ENCODE measurements around the gene PRSS22. TPM values are rescaled to one million over a fixed set of nuclear protein-coding genes. Genes with fewer than 3 reads are reported as not detected.

Gene PRSS22
- total RNA-seq, 1 experiment from 2014 or later, result 141 TPM

GRCh38 chr16:2835638-2836493, 22.1 kb downstream of the PRSS22 start:
- CTCF ChIA-PET, result interaction anchor here (0.7 to 1.1 kb wide), 3 partner anchors 22 to 60 kb away, joined by 3 read pairs; partner anchors contain the start of gene PRSS22
- peak; percentile 95 for DNase-seq
- peaks cover 51% of the 10 kb centered on the region for H3K4me1 Mint-ChIP-seq (ENCODE audit: low read depth, unreplicated experiment)
- no peaks in the 10 kb centered on the region for H3K27me3 Mint-ChIP-seq (ENCODE audit: unreplicated experiment)
- TSS peak; percentile 57 for BruUV-seq (replicated peaks)
- intact Hi-C loops (cut with micrococcal nuclease; ENCODE audit: unreplicated experiment), result loop anchor here (5.0 kb wide), 1 partner anchor 59 kb away; the partner anchor contains the start of gene ELOB
- H3K27ac Mint-ChIP-seq (ENCODE audit: unreplicated experiment), result peak overlapping the region; percentile 94
- peak; percentile 30 for TF ChIP-seq CTCF (IDR thresholded peaks at IDR 0.05; ENCODE audit: unreplicated experiment)
- H3K4me3 Mint-ChIP-seq (ENCODE audit: low read depth, unreplicated experiment), result peak overlapping the region; percentile 52
- H3K9me3 Mint-ChIP-seq (ENCODE audit: low read depth, unreplicated experiment), result no peaks in the 10 kb centered on the region
- H3K36me3 Mint-ChIP-seq (ENCODE audit: insufficient read depth, unreplicated experiment), result peaks cover 34% of the 10 kb centered on the region

DNA sequence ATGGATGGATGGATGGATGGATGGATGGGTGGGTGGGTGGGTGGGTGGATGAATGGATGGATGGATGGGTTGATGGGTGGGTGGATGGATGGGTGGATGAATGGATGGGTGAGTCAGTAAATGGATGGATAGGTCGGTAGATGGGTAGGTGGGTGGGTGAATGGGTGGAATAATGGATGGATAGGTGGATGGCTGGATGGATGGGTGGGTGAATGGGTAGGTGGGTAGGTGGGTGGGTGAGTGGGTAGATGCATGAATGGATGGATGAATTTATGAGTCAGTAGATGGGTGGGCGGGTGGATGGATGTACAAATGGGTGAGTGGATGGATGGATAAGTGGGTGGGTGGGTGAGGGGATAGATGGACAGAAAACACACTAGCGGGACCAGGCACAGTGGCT, 23.0 kb downstream of the PRSS22 start:
- CTCF ChIA-PET, result interaction anchor here (0.6 kb wide), 1 partner anchor 82 kb away, joined by 3 read pairs; the partner anchor contains the start of gene SRRM2
- DNase-seq, result no peak
- Mint-ChIP-seq H3K27me3 (ENCODE audit: unreplicated experiment) (no peaks in the 10 kb centered on the region), H3K36me3 (ENCODE audit: insufficient read depth, unreplicated experiment) (peaks cover 30% of the 10 kb centered on the region), H3K9me3 (ENCODE audit: low read depth, unreplicated experiment) (no peaks in the 10 kb centered on the region), H3K4me3 (ENCODE audit: low read depth, unreplicated experiment) (peak overlapping the region; percentile 52), H3K4me1 (ENCODE audit: low read depth, unreplicated experiment) (peaks cover 51% of the 10 kb centered on the region), H3K27ac (ENCODE audit: unreplicated experiment) (peak overlapping the region; percentile 94)
- no peak for TF ChIP-seq CTCF (IDR thresholded peaks at IDR 0.05; ENCODE audit: unreplicated experiment)
- intact Hi-C loops (cut with micrococcal nuclease; ENCODE audit: unreplicated experiment), result loop anchor here (5.0 kb wide), 1 partner anchor 58 kb away; the partner anchor contains the start of gene ELOB
- BruUV-seq (replicated peaks), result no TSS peak

GRCh38 chr16:2833776-2834175, 24.2 kb downstream of the PRSS22 start:
- BruUV-seq (replicated peaks), result no TSS peak
- no peak for TF ChIP-seq CTCF (IDR thresholded peaks at IDR 0.05; ENCODE audit: unreplicated experiment)
- no peaks in the 10 kb centered on the region for H3K9me3 Mint-ChIP-seq (ENCODE audit: low read depth, unreplicated experiment)
- peaks cover 43% of the 10 kb centered on the region for H3K4me1 Mint-ChIP-seq (ENCODE audit: low read depth, unreplicated experiment)
- CTCF ChIA-PET, result no interaction called here
- peaks cover 24% of the 10 kb centered on the region for H3K36me3 Mint-ChIP-seq (ENCODE audit: insufficient read depth, unreplicated experiment)
- DNase-seq, result no peak
- intact Hi-C loops (cut with micrococcal nuclease; ENCODE audit: unreplicated experiment), result no loop called here
- H3K27ac Mint-ChIP-seq (ENCODE audit: unreplicated experiment), result no peak overlapping the region
- H3K27me3 Mint-ChIP-seq (ENCODE audit: unreplicated experiment), result no peaks in the 10 kb centered on the region
- H3K4me3 Mint-ChIP-seq (ENCODE audit: low read depth, unreplicated experiment), result no peak overlapping the region

DNA sequence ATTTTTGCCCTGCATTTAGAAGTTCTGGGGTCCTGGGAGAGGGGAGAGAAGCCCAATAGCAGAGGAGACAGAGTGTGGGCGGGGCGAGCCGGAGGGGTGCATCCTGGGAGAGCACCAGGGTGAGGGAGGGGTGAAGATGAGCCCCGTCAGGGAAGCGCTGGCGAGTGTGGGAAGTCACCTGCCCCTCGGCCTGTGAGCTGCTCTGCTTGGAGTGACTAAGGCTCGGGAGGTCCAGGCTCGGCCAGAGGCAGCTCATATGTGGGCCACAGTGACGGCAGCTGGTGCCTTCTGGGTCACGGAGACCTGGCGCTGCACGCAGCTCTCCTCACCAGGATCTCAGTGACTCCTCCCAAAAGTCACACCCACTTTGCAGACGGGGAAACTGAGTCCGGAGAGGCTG, 26.8 kb downstream of the PRSS22 start:
- Mint-ChIP-seq H3K27ac (ENCODE audit: unreplicated experiment) (no peak overlapping the region), H3K36me3 (ENCODE audit: insufficient read depth, unreplicated experiment) (peaks cover 7% of the 10 kb centered on the region), H3K9me3 (ENCODE audit: low read depth, unreplicated experiment) (no peaks in the 10 kb centered on the region), H3K4me3 (ENCODE audit: low read depth, unreplicated experiment) (no peak overlapping the region), H3K4me1 (ENCODE audit: low read depth, unreplicated experiment) (peaks cover 18% of the 10 kb centered on the region), H3K27me3 (ENCODE audit: unreplicated experiment) (no peaks in the 10 kb centered on the region)
- CTCF ChIA-PET, result no interaction called here
- intact Hi-C loops (cut with micrococcal nuclease; ENCODE audit: unreplicated experiment), result no loop called here
- no peak for DNase-seq
- no TSS peak for BruUV-seq (replicated peaks)
- no peak for TF ChIP-seq CTCF (IDR thresholded peaks at IDR 0.05; ENCODE audit: unreplicated experiment)

Measured in Calu3 (cell line).